Gastrocnemius medialis (tissue), 4 donors: ENCODE results near the gene CLSTN2. TPM values are rescaled to one million over a fixed set of nuclear protein-coding genes. Genes with fewer than 3 reads are reported as not detected.

Source experiments
- ATAC-seq, 2 donors: fragments of 150-250 bp; one replicate each; pipeline ENCODE4 v1.9.1; 2016
- DNase-seq, 2 donors: peaks; one replicate each; pipeline ENCODE4 v3.0.0-alpha.2; 2019
- H3K27ac ChIP-seq, 4 donors: fragments of 200-600 bp; sonication (generic); 1 replicate in 1 of 4; 2 replicates in 3 of 4; pipeline ENCODE4 v1.5.1; 2016 to 2018; ENCODE audit warnings: mild to moderate bottlenecking in 2 of 4, moderate library complexity in 1 of 4
- H3K27me3 ChIP-seq, 3 donors: fragments of 200-600 bp; sonication (generic) in 2 of 3; 1 replicate in 1 of 3; 2 replicates in 2 of 3; pipeline versions ENCODE4 v1.5.1 to v1.6.0; 2016 to 2019; ENCODE audit warnings: mild to moderate bottlenecking in 1 of 3, moderate library complexity in 1 of 3
- H3K36me3 ChIP-seq, 2 donors: fragments of 200-600 bp; sonication (generic) in 1 of 2; one replicate each; pipeline ENCODE4 v1.5.1; 2017 to 2018
- H3K4me1 ChIP-seq, 2 donors: fragments of 200-600 bp; sonication (generic) in 1 of 2; one replicate each; pipeline ENCODE4 v1.5.1; 2016 to 2017; ENCODE audit warnings: mild to moderate bottlenecking in 2 of 2
- H3K4me3 ChIP-seq, 4 donors: fragments of 200-600 bp; sonication (generic) in 3 of 4; 1 replicate in 1 of 4; 2 replicates in 3 of 4; pipeline ENCODE4 v1.5.1; 2016 to 2019; ENCODE audit warnings: mild to moderate bottlenecking in 2 of 4
- H3K9me3 ChIP-seq, 3 donors: fragments of 200-600 bp; sonication (generic) in 2 of 3; 1 replicate in 1 of 3; 2 replicates in 2 of 3; pipeline ENCODE4 v1.5.1; 2016 to 2019
- CTCF ChIP-seq, 5 experiments: fragments of 450-650 bp in 3 of 5; fragments of 200-600 bp in 2 of 5; sonication (generic) in 2 of 5; IDR thresholded peaks in 4 of 5; conservative IDR thresholded peaks in 1 of 5; 1 replicate in 4 of 5; 2 replicates in 1 of 5; pipeline ENCODE4 v1.5.1; 2016 to 2019; ENCODE audit warnings: antibody characterized with exemption in 5 of 5, mild to moderate bottlenecking in 3 of 5, moderate library complexity in 3 of 5
- POLR2A ChIP-seq, 2 donors: fragments of 450-650 bp; IDR thresholded peaks; one replicate each; pipeline ENCODE4 v1.6.1; 2017; ENCODE audit warnings: antibody characterized with exemption in 2 of 2, mild to moderate bottlenecking in 2 of 2, moderate library complexity in 2 of 2
- in situ Hi-C, 4 donors: fragments of 200-750 bp; cut with MboI; loops; one replicate each; pipeline versions ENCODE4 v1.15.0 to v1.8.0; 2017; ENCODE audit warnings: low sequenced_read_pairs in 4 of 4
- intact Hi-C: fragments of 100-400 bp; cut with DNase I; formaldehyde crosslinking; loops from one replicate; pipeline ENCODE4 v1.15.1; 2023; ENCODE audit warnings: low total_unique reads
- total RNA-seq, 4 donors: library from RNA; depleted of rRNA; stranded (reverse); fragments of >200 nt; gene quantifications; one replicate each; pipeline versions ENCODE4 v1.1.0 to v1.2.3, GENCODE V29; 2016

The CLSTN2 gene
- total RNA-seq, 4 donors from 2014 or later: 1.1 to 4.9 (median 4.0) TPM

GRCh38 chr3:140365872-140366697 is 431.1 kb downstream of the CLSTN2 start:
- no peaks in the 10 kb centered on the region for H3K4me1 ChIP-seq
- no peak for TF ChIP-seq POLR2A (IDR thresholded peaks at IDR 0.05)
- no peak for TF ChIP-seq CTCF (IDR thresholded peaks at IDR 0.05 in 4 of 5, conservative IDR thresholded peaks at IDR 0.05 in 1 of 5)
- ATAC-seq: no peak

GRCh38 chr3:140368223-140368811 is 433.3 kb downstream of the CLSTN2 start:
- intact Hi-C loops: no loop called here
- Histone ChIP-seq H3K4me1 (no peaks in the 10 kb centered on the region), H3K36me3 (no peaks in the 10 kb centered on the region), H3K4me3 (no peak overlapping the region), H3K27me3 (no peaks in the 10 kb centered on the region), H3K27ac (no peak overlapping the region), H3K9me3 (no peaks in the 10 kb centered on the region)
- no peak for DNase-seq
- in situ Hi-C loops: no loop called here
- no peak for TF ChIP-seq POLR2A (IDR thresholded peaks at IDR 0.05)
- TF ChIP-seq CTCF (IDR thresholded peaks at IDR 0.05 in 4 of 5, conservative IDR thresholded peaks at IDR 0.05 in 1 of 5): no peak
- ATAC-seq: no peak

More at GRCh38 chr3:140365872-140366697, 431.1 kb downstream of the CLSTN2 start:
- intact Hi-C loops (no loop called here), in situ Hi-C loops (no loop called here)
- H3K27ac ChIP-seq: no peak overlapping the region
- H3K4me3 ChIP-seq: no peak overlapping the region
- no peaks in the 10 kb centered on the region for H3K27me3 ChIP-seq
- H3K36me3 ChIP-seq: no peaks in the 10 kb centered on the region
- H3K9me3 ChIP-seq: no peaks in the 10 kb centered on the region
- DNase-seq: no peak

GRCh38 chr3:140370686-140371085 is 435.7 kb downstream of the CLSTN2 start:
- in situ Hi-C loops: no loop called here
- Histone ChIP-seq H3K36me3 (no peaks in the 10 kb centered on the region), H3K27me3 (no peaks in the 10 kb centered on the region), H3K4me1 (no peaks in the 10 kb centered on the region), H3K4me3 (no peak overlapping the region), H3K9me3 (no peaks in the 10 kb centered on the region), H3K27ac (no peak overlapping the region)
- TF ChIP-seq CTCF (IDR thresholded peaks at IDR 0.05 in 4 of 5, conservative IDR thresholded peaks at IDR 0.05 in 1 of 5) (no peak), POLR2A (IDR thresholded peaks at IDR 0.05) (no peak)
- DNase-seq: no peak
- ATAC-seq: no peak
- intact Hi-C loops: no loop called here

- Histone ChIP-seq H3K27ac (no peak overlapping the region), H3K36me3 (no peaks in the 10 kb centered on the region), H3K27me3 (no peaks in the 10 kb centered on the region), H3K4me1 (no peaks in the 10 kb centered on the region), H3K9me3 (no peaks in the 10 kb centered on the region), H3K4me3 (no peak overlapping the region)
- intact Hi-C loops (no loop called here), in situ Hi-C loops (no loop called here)
- no peak for TF ChIP-seq POLR2A (IDR thresholded peaks at IDR 0.05)
- TF ChIP-seq CTCF (IDR thresholded peaks at IDR 0.05 in 4 of 5, conservative IDR thresholded peaks at IDR 0.05 in 1 of 5): no peak
- ATAC-seq (no peak), DNase-seq (no peak)
Observed at GRCh38 chr3:140373234-140373633, 438.2 kb downstream of the CLSTN2 start.
